BJ (cell line): ENCODE results near the gene TAS2R13. TPM values are rescaled to one million over a fixed set of nuclear protein-coding genes. Genes with fewer than 3 reads are reported as not detected.

ENCODE experiments used
- CTCF ChIA-PET: fragments of 350-600 bp; formaldehyde crosslinking; extraction: SDS; loops from one replicate; lab custom pipeline; 2021; ENCODE audit warnings: antibody characterized with exemption, inconsistent platforms; lab: Yijun Ruan, JAX
- POLR2A ChIA-PET: fragments of 300-600 bp; sonication (Branson Sonifier 250); formaldehyde crosslinking; extraction: SDS; loops from one replicate; lab custom pipeline; 2021; ENCODE audit warnings: antibody characterized with exemption; lab: Charles Lee
- DNase-seq: peaks from one replicate; pipeline ENCODE4 v3.0.0-alpha.2; 2011; ENCODE audit warnings: low read depth
- H3K27me3 ChIP-seq: 2 replicates; pipeline ENCODE4 v1.6.0; 2011; ENCODE audit warnings: low read length; ENCODE audit not compliant: control insufficient read depth, insufficient read depth
- H3K36me3 ChIP-seq: 2 replicates; pipeline ENCODE4 v1.5.1; 2011; ENCODE audit warnings: low read length; ENCODE audit not compliant: control insufficient read depth, insufficient read depth
- H3K4me3 ChIP-seq: 2 replicates; pipeline ENCODE4 v1.5.1; 2011; ENCODE audit warnings: low read depth, mild to moderate bottlenecking, control low read depth, low read length
- polyA plus RNA-seq: library from polyadenylated mRNA; depleted of rRNA; stranded (reverse); fragments of >200 nt; gene quantifications from 2 replicates; pipeline ENCODE4 v1.2.3, GENCODE V29; 2011
- TF ChIP-seq, protein P1 (sequence below): IDR thresholded peaks from 2 replicates; pipeline ENCODE4 v1.5.1; 2011; ENCODE audit warnings: low read depth, mild to moderate bottlenecking, control low read depth, inconsistent platforms, low read length, moderate library complexity; ENCODE audit not compliant: insufficient read depth

TAS2R13 gene
- polyA plus RNA-seq, 1 experiment, result not detected

GRCh38 chr12:10901427-10901826, 7.9 kb downstream of the TAS2R13 start:
- no peaks in the 10 kb centered on the region for H3K36me3 ChIP-seq
- H3K27me3 ChIP-seq, result no peaks in the 10 kb centered on the region
- POLR2A ChIA-PET, result no interaction called here
- no peak for DNase-seq
- CTCF ChIA-PET, result no interaction called here
- H3K4me3 ChIP-seq, result no peak overlapping the region
- TF ChIP-seq, protein P1, sequence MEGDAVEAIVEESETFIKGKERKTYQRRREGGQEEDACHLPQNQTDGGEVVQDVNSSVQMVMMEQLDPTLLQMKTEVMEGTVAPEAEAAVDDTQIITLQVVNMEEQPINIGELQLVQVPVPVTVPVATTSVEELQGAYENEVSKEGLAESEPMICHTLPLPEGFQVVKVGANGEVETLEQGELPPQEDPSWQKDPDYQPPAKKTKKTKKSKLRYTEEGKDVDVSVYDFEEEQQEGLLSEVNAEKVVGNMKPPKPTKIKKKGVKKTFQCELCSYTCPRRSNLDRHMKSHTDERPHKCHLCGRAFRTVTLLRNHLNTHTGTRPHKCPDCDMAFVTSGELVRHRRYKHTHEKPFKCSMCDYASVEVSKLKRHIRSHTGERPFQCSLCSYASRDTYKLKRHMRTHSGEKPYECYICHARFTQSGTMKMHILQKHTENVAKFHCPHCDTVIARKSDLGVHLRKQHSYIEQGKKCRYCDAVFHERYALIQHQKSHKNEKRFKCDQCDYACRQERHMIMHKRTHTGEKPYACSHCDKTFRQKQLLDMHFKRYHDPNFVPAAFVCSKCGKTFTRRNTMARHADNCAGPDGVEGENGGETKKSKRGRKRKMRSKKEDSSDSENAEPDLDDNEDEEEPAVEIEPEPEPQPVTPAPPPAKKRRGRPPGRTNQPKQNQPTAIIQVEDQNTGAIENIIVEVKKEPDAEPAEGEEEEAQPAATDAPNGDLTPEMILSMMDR, result no peak

- Histone ChIP-seq H3K27me3 (no peaks in the 10 kb centered on the region), H3K36me3 (no peaks in the 10 kb centered on the region), H3K4me3 (no peak overlapping the region)
- TF ChIP-seq, protein P1, result no peak
- no peak for DNase-seq
- ChIA-PET POLR2A (no interaction called here), CTCF (no interaction called here)
Observed at GRCh38 chr12:10900972-10901371, 8.4 kb downstream of the TAS2R13 start.

DNA sequence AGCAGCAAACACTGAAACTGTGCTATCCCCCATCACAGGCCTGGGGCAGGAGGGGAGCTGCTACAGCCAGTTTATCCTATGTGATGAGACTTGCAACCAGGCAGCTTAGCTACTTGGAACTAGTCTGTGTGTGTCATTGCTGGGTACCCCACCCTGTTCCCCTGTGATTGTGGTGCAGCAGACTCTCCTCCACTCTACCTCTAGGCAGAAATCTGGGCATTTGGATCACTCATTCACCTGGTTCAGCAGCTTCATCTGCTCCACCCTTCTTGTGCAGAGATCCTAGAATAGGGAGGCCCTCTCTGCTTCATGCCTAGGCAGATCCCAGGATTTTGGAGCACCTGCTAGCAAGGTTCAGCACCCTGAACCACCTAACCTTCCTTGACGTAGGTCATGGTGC, 8.8 kb downstream of the TAS2R13 start:
- H3K27me3 ChIP-seq, result no peaks in the 10 kb centered on the region
- no peak for DNase-seq
- TF ChIP-seq, protein P1, result no peak
- H3K4me3 ChIP-seq, result no peak overlapping the region
- ChIA-PET CTCF (no interaction called here), POLR2A (no interaction called here)
- no peaks in the 10 kb centered on the region for H3K36me3 ChIP-seq

DNA sequence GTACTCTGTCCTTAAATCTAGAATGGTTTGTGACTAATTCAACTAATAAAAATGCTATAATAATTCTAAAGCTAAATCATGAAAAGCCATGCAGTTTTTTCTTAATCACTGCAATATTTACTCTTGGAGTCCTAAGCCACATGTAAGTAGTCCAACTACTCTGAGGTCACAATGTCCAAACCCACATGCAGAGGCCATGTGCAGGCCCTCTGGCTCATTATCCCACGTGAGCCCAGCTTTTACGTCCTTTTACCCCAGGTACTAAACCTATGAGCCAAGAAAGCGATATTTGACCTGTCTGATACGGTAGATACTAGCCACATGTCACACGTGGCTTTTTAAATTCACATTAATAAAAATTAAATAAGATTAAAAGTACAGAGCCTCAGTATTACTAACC, 12.5 kb downstream of the TAS2R13 start:
- POLR2A ChIA-PET, result no interaction called here

GRCh38 chr12:10891937-10892336, 17.4 kb downstream of the TAS2R13 start:
- TF ChIP-seq, protein P1, result no peak
- ChIA-PET POLR2A (no interaction called here), CTCF (interaction anchor here (2.0 kb wide), 1 partner anchor 15 kb away, joined by 4 read pairs; no protein-coding TSS in a partner anchor)
- Histone ChIP-seq H3K36me3 (no peaks in the 10 kb centered on the region), H3K27me3 (no peaks in the 10 kb centered on the region), H3K4me3 (no peak overlapping the region)
- DNase-seq, result no peak

More for the DNA sequence above, 12.5 kb downstream of the TAS2R13 start:
- Histone ChIP-seq H3K27me3 (no peaks in the 10 kb centered on the region), H3K4me3 (no peak overlapping the region), H3K36me3 (no peaks in the 10 kb centered on the region)
- CTCF ChIA-PET, result no interaction called here
- TF ChIP-seq, protein P1, result no peak
- no peak for DNase-seq
